HG03457 (cell line): ENCODE results near the gene RAD9B.
"Not testable (repeated sequence)": the region's sequence is repeated elsewhere in the genome, so short reads cannot be mapped to it uniquely, and the experiment has no call there.

ENCODE experiments used
- ATAC-seq: cut with Tn5 transposase; IDR thresholded peaks from one replicate; pipeline ENCODE4 v1.9.1; 2021; ENCODE audit warnings: moderate number of reproducible peaks; ENCODE audit not compliant: unreplicated experiment

The RAD9B gene

GRCh38 chr12:110501752-110502738 lies at the start of gene RAD9B, which contains the start of gene VPS29:
TSS of gene RAD9B (plus strand) at chr12:110502331. CDS start at chr12:110502338, 7 bp downstream.
TSS of gene VPS29 (minus strand) at chr12:110502111. CDS start at chr12:110502051, 60 bp downstream.
- ATAC-seq = peak; percentile 78

- ATAC-seq = no peak
These were observed 48.4 kb upstream of the RAD9B start for GRCh38 chr12:110453569-110454296.

DNA sequence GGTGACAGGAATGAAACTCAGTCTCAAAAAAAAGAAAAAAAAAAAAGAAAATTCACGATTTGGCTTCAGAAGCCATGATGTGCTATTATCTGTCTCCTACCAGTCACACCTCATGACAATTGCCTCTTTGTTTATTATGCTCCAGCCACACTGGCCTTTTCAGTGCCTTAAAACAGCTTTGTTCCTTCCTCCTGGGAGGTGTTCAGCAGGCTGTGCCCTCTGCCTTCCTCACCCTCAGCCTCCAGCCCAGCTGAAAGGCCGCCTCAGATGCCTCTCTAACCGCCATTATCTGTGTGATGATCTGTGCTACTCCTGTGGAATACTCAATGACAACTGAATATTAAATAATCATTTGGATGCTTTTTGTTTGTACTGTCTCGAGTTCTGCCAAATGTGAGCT lies 43.4 kb upstream of the RAD9B start:
- ATAC-seq = no peak

DNA sequence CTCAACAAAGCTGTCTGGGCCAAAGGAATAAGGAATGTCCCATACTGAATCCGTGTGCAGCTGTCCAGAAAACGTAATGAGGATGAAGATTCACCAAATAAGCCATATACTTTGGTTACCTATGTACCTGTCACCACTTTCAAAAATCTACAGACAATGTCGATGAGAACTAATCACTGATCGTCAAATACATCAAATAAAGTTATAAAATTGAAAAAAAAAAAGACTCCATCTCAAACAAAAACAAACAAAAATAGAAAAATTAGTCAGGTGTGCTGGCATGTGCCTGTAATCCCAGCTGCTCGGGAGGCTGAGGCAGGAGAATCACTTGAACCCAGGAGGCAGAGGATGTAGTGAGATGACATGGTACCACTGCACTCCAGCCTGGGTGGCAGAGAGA lies 40.9 kb upstream of the RAD9B start:
- ATAC-seq = not testable (repeated sequence)

DNA sequence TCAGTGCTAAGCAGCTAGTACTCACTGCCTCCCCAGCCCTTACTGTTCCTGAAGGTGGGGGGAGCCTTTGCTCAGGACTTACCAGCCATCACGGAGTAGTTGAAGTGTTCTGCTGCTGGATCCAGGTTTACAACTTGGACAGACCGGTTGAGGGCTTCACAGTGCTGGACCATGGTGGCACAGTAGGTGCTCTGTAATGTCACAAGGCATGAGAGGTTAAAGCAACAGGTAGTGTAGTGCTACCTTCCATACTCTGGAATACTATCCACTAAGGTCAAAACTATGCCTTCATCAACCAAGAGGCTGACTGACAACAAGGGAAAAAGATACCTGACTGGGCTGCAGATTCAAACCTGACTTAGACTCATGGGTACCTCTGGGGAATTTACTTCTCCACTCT lies 37.1 kb upstream of the RAD9B start:
- ATAC-seq = no peak

GRCh38 chr12:110465765-110466164 lies 36.4 kb upstream of the RAD9B start:
- not testable (repeated sequence) for ATAC-seq

DNA sequence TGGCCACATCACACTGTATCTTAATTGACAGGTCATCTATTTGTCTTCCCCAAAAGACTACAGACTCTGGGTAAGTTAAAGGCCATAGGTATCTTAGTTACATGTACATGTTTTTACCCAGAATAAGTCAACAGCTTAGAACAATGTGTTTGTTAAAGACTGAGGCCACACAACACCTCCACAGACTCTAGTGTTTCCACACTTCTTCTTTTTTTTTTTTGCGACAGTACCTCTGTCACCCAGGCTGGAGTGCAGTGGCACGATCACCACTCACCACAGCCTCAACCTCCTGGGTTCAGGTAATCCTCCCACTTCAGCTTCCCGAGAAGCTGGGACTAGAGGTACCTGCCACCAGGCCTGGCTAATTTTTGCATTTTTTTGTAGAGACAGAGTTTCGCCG lies 35.3 kb upstream of the RAD9B start:
- no peak for ATAC-seq

GRCh38 chr12:110467847-110468213 lies 34.3 kb upstream of the RAD9B start:
- no peak for ATAC-seq

GRCh38 chr12:110468214-110469048 lies 33.7 kb upstream of the RAD9B start, which contains the start of the genes FAM216A and GPN3:
TSS of gene FAM216A (plus strand) at chr12:110468845. CDS start at chr12:110468876, 31 bp downstream.
TSS of gene GPN3 (minus strand) at chr12:110468257. CDS start at chr12:110468203, 54 bp downstream.
- peak; percentile 57 for ATAC-seq

DNA sequence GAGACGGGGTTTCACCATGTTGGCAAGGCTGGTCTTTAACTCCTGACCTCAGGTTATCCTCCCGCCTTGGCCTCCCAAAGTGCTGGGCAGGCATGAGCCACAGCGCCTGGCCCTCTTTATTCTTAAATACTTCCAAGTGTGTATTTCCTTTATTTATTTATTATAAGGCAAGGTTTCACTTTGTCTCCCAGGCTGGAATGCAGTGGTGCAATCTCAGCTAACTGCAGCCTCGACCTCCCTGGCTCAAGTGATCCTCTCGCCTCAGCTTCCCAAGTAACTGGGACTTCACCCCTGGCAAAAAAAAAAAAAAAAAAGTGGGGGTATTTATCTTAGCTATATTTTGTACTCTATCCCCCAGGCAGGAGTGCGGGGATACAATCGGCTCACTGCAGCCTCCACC lies 26.7 kb upstream of the RAD9B start:
- ATAC-seq = no peak

DNA sequence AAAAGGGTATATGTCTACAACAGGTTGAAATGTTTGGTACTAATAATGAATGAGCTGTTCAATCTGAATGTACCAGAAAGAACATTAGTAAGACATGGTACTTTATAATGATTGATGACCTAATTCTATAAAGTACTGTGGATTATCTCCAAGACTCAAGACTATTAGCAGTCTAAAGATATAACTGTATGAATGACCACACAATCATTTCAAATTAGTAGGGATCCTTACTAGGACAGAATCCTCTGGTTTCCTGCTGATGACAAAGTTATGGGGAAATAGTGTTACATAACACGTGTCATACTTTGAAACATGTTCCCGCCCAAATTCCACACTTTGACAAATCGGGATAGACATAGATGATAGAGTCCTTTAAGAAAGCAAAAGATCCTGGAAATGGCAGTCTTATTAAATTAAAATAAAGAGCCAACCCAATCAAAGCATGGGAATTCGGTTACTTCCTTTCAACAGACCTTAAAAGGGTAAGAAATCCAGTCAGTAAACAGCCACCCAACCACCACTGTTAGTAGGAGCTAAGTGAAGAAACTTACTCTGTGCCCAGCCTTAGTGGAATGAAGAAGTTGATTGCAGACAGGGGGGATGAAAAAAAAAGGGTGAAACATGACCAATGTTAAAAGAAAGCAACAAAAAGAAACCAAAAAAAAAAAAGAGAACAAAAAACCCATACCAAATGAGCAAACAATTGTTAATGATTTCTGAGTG lies 3.0 kb upstream of the RAD9B start:
- no peak for ATAC-seq

DNA sequence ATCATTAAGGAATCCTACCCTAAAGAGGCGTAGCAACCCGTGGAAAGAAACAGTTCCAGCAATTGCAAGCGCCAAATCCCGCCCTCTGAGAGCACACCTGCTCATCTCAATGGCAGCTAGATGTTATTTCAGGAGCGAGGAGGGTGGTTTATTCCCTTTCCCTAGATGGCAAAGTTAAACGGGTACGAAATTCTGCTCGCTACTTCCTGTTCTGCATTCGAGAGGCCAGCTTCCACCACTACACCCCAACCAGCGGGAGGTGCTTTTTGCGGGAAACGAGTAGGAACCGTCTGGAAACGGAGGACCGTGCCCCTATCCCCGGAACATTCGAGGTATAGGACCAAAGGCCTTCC lies 756 bp upstream of the RAD9B start:
- ATAC-seq = peak; percentile 5

- no peak for ATAC-seq
These were observed 1.3 kb downstream of the RAD9B start for GRCh38 chr12:110503432-110503831.

GRCh38 chr12:110505332-110505731 lies 3.2 kb downstream of the RAD9B start:
- ATAC-seq = no peak

DNA sequence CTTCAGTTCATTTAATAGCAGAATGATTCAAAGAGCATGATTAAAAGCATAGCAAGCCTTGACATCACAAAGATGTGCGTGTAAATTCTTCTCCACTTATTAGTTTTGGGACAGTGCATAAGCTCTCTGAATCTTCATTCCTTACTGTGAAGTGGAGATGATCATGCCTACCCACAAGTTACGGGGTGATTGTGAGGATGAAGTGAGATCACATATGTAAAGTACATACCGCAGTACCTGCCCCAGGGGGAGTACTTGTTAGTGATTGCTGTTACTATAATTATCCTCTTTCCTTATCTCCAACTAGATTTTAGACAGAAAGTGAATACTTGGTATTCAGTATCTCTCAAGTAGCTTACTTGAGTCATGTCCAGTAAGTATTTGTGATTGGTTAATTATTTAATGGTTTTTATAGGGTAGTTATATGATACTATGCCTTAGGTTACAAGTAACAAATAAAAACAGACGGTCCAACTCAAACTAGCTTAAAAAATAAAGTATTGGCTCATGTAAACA lies 6.0 kb downstream of the RAD9B start:
- no peak for ATAC-seq

DNA sequence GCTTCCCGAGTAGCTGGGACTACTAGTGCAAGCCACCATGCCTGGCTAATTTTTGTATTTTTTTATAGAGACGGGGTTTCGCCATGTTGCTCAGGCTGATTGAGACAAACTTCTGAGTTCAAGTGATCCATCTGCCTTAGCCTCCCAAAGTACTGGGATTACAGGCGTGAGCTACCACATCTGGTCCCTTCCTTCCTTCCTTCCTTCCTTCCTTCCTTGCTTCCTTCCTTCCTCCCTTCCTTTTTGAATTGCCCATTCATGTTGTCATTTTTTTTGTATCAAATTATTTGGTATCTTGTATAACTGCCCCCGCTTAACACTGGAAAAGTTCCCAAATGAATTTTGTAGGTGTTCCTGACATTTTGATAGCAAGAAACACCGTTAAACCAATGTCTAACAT lies 11.7 kb downstream of the RAD9B start:
- ATAC-seq = no peak

- no peak for ATAC-seq
These were observed 12.2 kb downstream of the RAD9B start for GRCh38 chr12:110514363-110514762.

- no peak for ATAC-seq
These were observed 14.9 kb downstream of the RAD9B start for GRCh38 chr12:110516995-110517394.

DNA sequence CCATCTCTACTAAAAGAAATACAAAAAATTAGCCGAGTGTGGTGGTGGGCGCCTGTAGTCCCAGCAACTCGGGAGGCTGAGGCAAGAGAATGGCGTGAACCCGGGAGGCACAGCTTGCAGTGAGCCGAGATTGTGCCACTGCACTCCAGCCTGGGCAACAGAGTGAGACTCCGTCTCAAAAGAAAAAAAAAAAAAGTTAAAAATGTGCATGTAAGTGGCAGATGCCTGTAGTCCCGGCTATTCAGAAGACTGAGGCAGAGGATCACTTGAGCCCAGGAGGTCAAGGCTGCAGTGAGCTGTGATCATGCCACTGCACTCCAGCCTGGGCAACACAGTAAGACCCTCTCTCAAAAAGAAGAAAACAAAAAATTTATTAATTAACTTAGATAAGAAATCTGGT lies 15.9 kb downstream of the RAD9B start:
- ATAC-seq = not testable (repeated sequence)
